Measurements from ENCODE around the gene AQR.
A peak's percentile ranks its signal among the peaks of the same experiment; 100 is the strongest.

The AQR gene

GRCh38 chr15:35000511-35000910, 31.0 kb upstream of the AQR start:
- Mint-ChIP-seq H3K27ac (no peak overlapping the region), H3K4me1 (no peaks in the 10 kb centered on the region), H3K4me3 (no peak overlapping the region), H3K9me3 (peaks cover 4% of the 10 kb centered on the region), H3K27me3 (ENCODE audit: low read depth, poor library complexity) (peaks cover 4% of the 10 kb centered on the region), H3K36me3 (ENCODE audit: low read depth) (no peaks in the 10 kb centered on the region)
- no peak for TF ChIP-seq CTCF (IDR thresholded peaks at IDR 0.05)
- DNase-seq, result no peak

- Mint-ChIP-seq H3K9me3 (peaks cover 4% of the 10 kb centered on the region), H3K36me3 (ENCODE audit: low read depth) (no peaks in the 10 kb centered on the region)
- TF ChIP-seq CTCF (IDR thresholded peaks at IDR 0.05), result no peak
These were observed 30.4 kb upstream of the AQR start for GRCh38 chr15:34999906-35000305.

GRCh38 chr15:34994925-34995324, 25.4 kb upstream of the AQR start:
- Mint-ChIP-seq H3K27me3 (ENCODE audit: low read depth, poor library complexity) (peaks cover 23% of the 10 kb centered on the region), H3K9me3 (peaks cover 4% of the 10 kb centered on the region), H3K4me3 (no peak overlapping the region), H3K4me1 (peaks cover 6% of the 10 kb centered on the region), H3K27ac (no peak overlapping the region), H3K36me3 (ENCODE audit: low read depth) (no peaks in the 10 kb centered on the region)
- no peak for DNase-seq
- TF ChIP-seq CTCF (IDR thresholded peaks at IDR 0.05), result no peak

More at GRCh38 chr15:34999906-35000305, 30.4 kb upstream of the AQR start:
- Mint-ChIP-seq H3K27me3 (ENCODE audit: low read depth, poor library complexity) (peaks cover 4% of the 10 kb centered on the region), H3K4me1 (no peaks in the 10 kb centered on the region), H3K27ac (no peak overlapping the region), H3K4me3 (no peak overlapping the region)
- no peak for DNase-seq

- H3K4me3 Mint-ChIP-seq, result no peak overlapping the region
- H3K27me3 Mint-ChIP-seq (ENCODE audit: low read depth, poor library complexity), result peaks cover 26% of the 10 kb centered on the region
- H3K36me3 Mint-ChIP-seq (ENCODE audit: low read depth), result no peaks in the 10 kb centered on the region
- no peak for DNase-seq
- no peak overlapping the region for H3K27ac Mint-ChIP-seq
- no peak for TF ChIP-seq CTCF (IDR thresholded peaks at IDR 0.05)
- H3K4me1 Mint-ChIP-seq, result peaks cover 6% of the 10 kb centered on the region
- H3K9me3 Mint-ChIP-seq, result peaks cover 4% of the 10 kb centered on the region
These were observed 24.3 kb upstream of the AQR start for GRCh38 chr15:34993877-34994276.

- H3K4me3 Mint-ChIP-seq, result no peak overlapping the region
- peaks cover 6% of the 10 kb centered on the region for H3K4me1 Mint-ChIP-seq
- H3K36me3 Mint-ChIP-seq (ENCODE audit: low read depth), result no peaks in the 10 kb centered on the region
- no peak for TF ChIP-seq CTCF (IDR thresholded peaks at IDR 0.05)
- peaks cover 4% of the 10 kb centered on the region for H3K9me3 Mint-ChIP-seq
- H3K27me3 Mint-ChIP-seq (ENCODE audit: low read depth, poor library complexity), result peaks cover 26% of the 10 kb centered on the region
- no peak overlapping the region for H3K27ac Mint-ChIP-seq
- no peak for DNase-seq
These were observed 23.9 kb upstream of the AQR start for GRCh38 chr15:34993412-34993811.

GRCh38 chr15:34988027-34988902, 18.7 kb upstream of the AQR start, which contains the start of gene ZNF770:
Gene ZNF770, minus strand, starts transcription at chr15:34988287. Its CDS starts 4,853 bp downstream, at chr15:34983434.
- Mint-ChIP-seq H3K9me3 (no peaks in the 10 kb centered on the region), H3K4me3 (peak within 1 kb of the TSS; percentile 98), H3K27me3 (ENCODE audit: low read depth, poor library complexity) (peaks cover 20% of the 10 kb centered on the region), H3K36me3 (ENCODE audit: low read depth) (peaks cover 5% of the 10 kb centered on the region), H3K27ac (peak within 1 kb of the TSS; percentile 98), H3K4me1 (peaks cover 37% of the 10 kb centered on the region)
- no peak for TF ChIP-seq CTCF (IDR thresholded peaks at IDR 0.05)
- DNase-seq, result peak; percentile 82

All from nephron progenitor cell (in vitro differentiated cells).